ENCODE measurements around the gene ROS1.

ROS1 gene

GRCh38 chr6:117309069-117309468 lies 116.7 kb downstream of the ROS1 start:
- no peak for DNase-seq (ENCODE audit: low read depth)

DNA sequence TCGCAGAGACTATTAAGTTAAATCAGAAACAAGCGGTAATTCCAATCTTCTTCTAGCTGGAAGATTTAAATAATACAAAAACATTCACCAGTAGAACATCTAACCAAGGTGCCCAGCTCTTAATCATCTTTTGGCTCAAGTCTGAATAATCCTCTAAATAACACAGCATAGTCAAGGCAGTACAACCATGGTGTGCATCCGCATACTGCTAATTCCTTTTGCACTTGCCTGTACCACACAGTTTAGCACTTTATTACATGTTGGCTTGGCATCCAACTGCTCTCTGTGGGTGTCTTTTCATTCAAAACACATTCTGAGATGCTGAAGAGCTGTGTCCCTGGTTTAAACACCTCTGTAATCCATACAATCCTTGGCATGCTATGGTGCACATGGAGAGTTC lies 118.1 kb downstream of the ROS1 start:
- DNase-seq (ENCODE audit: low read depth) = no peak

DNA sequence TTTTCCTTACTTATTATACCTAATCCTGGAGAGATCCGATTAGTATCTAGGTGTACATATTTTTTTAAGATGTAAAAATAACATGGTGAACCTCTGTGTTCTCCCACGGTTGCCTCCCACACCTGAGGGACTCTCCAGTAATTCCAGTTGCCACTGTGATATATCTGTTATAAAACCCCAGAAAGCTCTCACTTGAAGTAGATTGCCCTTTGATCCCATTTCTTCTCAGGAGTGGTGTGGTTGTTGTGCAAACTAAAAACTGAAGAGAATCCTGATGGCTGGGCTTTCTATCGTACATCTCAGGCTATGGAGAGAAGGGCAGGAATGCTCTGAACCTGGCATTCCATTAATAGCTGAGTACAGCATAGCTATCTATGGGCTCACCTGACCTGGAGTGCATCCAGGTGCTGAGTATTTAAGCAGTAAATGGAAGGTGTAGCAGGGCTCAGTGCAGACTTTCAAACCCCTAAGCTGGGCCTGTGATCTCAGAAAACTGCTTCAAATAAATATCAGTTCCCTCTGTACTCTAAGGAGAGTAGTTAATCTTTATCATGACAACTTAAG lies 119.4 kb downstream of the ROS1 start:
- DNase-seq (ENCODE audit: low read depth) = no peak

- no peak for DNase-seq (ENCODE audit: low read depth)
Measured at GRCh38 chr6:117304446-117304845, 121.3 kb downstream of the ROS1 start.

DNA sequence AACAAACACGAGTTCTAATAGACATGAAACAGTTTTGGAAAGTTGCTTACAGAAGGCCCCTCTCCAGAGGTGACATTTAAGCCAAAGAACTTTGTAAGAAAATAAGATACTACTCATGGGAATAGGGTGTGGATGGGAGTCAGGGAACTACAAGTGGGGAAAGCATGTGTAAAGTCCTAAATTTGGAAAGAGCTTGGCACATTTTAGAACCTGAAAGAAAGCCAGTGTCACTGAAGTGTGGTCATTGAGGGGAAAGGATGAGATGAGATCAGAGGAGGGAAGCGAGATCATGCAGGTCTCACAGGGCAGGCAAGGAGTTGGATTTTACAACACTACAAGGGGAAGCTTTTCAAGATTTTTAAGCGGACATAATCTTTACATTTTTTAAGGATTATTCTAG lies 122.4 kb downstream of the ROS1 start:
- DNase-seq (ENCODE audit: low read depth) = no peak

GRCh38 chr6:117298941-117299340 lies 126.8 kb downstream of the ROS1 start:
- DNase-seq (ENCODE audit: low read depth) = no peak

- no peak for DNase-seq (ENCODE audit: low read depth)
Measured at GRCh38 chr6:117290173-117290846, 135.4 kb downstream of the ROS1 start.

DNA sequence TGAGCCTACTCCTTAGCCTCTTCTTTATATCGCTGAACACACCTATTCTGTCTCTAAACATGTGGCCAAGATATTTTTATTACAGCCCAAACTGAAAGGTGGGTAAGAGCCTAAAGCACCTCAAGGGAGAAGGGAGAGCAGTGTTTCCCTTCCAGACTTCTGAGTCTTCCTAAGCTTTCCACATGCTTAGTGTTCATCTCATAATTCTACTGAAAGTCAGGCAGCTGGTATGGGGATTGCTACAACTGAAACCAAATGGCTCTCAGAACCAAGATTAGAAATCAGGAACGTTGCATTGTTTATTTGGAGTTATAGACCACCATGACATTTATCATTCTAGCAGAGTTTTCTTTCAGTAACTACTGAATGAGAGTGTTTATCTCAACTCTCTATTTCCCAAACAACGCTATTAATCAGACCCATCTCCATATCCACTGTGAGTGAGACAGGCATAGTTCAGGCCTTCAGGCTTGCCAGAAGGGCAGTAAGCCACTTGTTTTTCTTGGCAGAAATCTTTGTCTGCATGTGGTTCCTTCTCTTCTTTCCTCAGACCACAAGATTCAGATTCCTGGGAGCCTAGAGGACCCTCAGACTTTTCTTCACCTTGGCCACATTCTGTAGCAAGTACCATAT lies 137.5 kb downstream of the ROS1 start:
- no peak for DNase-seq (ENCODE audit: low read depth)

GRCh38 chr6:117280922-117281321 lies 144.8 kb downstream of the ROS1 start:
- no peak for DNase-seq (ENCODE audit: low read depth)

- no peak for DNase-seq (ENCODE audit: low read depth)
Measured at GRCh38 chr6:117276778-117277316, 148.9 kb downstream of the ROS1 start.

- DNase-seq (ENCODE audit: low read depth) = no peak
Measured at GRCh38 chr6:117275711-117276110, 150.0 kb downstream of the ROS1 start.

DNA sequence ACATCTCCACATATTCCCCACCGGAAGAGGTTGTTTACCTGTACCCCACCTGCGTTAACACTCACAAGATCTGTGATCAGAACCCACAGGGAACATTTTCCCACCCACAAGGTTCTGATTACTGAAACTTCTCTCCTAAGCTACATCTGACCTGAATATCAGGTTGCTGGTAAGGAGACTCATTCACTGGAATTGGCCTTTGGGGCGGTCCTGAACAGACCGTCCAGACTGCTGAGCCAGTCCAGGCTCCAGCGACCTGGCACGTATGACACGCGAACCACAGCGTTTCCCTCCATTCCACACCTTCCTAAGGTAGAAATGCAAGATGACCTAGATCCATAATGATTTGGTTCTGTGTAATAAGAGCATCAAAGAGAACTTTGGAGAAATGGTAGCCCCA lies 150.5 kb downstream of the ROS1 start:
- DNase-seq (ENCODE audit: low read depth) = no peak

DNA sequence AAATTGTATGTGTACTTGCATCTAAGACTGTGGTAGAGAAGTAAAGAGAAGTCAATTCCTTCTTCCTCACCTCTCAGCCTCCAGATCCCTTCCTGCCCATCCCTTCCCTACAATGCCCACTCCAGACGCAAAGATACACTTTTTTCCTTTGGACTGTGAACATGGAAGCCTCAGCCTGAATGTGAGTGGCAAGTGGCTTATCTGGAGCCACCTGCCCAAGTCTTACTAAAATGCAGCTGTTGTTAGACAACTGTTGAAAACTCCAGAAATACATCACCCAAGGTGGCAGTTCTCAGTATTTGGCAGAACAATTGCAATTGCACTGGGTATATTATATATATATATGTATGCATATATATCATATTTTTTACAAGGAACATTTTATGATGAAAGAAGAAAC lies 152.9 kb downstream of the ROS1 start:
- no peak for DNase-seq (ENCODE audit: low read depth)

DNA sequence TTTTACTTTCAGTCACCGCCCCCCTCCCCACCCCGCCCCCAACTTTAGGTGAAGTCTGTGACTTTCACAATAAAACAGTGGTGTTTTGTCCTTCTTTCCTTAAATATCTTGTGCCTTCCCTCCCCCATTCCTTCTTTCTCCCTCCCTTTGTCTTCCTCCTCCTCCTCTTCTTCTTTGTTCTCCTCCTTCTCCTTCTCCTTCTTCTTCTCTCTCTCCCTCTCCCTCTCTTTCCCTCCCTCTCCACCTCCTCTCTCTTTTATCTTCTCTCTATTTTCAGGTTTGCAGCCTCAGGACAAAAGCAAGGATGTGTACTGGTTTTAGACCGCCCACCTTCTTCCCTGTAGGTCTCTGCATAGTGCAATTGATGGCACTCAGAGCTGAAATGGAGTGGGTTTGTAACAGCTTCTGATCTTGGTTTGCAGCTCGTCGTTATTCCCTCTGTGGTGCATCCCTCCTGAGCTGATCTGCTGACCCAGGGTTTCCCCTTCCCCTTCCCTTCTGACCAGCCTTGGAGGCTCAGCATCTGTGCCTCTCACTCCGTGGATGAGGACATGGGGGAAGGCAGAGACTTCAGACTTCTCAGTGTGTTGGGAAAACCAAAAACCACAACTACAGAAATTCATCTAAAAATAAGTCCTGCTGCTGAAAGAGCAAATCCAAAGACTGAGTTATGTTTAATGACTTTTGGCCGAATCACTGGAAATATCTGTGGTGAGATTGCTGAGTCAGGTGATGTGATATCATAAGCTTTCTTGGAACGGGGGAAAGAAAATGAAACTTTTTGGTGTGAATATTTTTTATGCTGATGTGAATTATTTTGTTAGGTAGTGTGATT lies 153.5 kb downstream of the ROS1 start:
- DNase-seq (ENCODE audit: low read depth) = no peak

DNA sequence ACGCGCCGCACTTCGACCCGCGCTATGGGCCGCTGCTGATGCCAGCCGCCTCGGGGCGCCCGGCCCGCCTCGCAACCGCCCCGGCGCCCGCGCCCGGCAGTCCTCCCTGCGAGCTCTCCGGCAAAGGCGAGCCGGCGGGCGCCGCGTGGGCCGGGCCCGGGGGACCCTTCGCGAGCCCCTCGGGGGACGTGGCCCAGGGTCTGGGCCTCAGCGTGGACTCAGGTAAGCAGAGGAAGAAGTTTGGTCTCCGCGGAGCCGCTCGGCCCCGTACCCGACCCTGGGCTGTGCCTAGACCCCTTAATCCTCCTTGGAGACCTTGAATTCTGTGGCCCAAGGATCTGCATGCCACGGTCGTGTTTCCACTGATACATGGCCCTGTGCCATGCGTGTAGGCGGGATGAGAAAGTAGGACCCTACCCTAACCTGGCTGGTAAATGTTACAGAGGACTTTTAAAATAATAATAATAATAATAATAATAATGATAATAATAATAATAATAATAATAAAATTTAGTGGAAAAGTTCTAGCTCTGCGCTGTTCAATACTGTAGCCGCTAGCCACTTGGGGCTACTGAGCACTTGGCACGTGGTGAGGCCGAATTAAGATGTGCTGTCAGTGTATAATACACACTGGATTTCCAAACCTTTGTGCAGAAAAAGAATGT lies 154.8 kb downstream of the ROS1 start:
- DNase-seq (ENCODE audit: low read depth) = no peak

- no peak for DNase-seq (ENCODE audit: low read depth)
Measured at GRCh38 chr6:117270055-117270842, 155.5 kb downstream of the ROS1 start.

DNA sequence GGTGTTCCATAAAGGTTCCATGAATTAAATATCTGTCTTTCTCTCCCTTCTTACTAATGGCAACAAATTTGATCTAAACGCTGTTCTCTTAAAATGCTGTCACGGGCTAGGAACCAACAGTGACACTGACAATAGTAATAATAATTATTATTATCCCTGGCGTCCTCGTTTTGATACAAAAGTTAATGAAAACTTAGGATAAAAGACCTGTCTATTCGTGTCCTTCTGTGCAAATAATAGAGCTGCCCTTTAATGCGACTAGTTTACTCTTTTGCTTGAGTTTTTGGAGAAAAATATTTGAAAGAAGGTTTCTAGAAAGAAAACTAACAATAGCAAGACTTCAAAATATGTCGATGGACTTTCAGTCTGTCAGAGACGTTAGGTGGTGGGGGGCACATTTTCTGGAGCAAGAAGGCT lies 156.1 kb downstream of the ROS1 start:
- no peak for DNase-seq (ENCODE audit: low read depth)

- no peak for DNase-seq (ENCODE audit: low read depth)
Measured at GRCh38 chr6:117268924-117269323, 156.8 kb downstream of the ROS1 start.

DNA sequence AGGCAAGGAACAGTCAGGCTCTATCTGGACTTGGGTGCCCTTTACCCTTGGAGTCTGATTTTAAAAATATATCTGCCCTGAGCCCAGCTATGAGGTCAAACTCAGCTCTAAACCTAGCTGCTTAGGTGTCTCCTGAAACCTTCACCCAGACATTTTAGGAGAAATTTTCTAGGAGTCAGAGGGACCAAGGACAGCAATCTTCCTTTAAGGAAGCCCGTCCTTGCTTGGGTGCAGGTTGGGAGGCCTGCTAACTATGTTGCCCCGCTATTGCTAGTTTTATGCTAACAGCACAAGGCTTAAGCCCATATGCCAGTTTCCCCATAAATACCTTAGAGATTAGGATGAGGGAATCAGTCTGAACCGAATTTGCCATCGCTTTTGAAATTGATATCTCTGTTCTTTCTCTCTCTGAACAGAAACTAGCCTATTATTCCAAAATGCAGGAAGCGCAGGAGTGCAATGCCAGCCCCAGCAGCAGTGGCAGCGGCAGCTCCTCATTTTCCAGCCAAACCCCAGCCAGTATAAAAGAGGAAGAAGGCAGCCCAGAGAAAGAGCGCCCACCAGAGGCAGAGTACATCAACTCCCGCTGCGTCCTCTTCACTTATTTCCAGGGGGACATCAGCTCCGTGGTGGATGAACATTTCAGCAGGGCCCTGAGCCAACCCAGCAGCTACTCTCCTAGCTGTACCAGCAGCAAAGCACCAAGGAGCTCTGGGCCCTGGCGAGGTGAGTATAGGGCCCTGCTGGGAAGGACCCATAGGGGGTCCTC lies 157.8 kb downstream of the ROS1 start:
- DNase-seq (ENCODE audit: low read depth) = no peak

DNA sequence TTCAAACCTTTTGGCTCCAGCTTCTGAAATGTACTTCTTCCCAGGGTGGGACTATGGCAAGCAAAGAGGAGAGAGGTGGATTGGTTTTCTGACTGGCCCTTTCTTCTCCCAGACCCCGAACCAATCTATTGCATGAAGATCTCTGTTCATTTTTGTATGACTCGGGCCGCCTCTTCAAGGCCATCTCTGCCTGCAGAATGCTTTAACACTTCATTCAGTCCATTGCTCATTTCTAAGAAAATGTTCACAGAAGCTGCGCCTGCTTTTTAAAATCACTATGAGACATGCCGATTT lies 158.7 kb downstream of the ROS1 start:
- no peak for DNase-seq (ENCODE audit: low read depth)

All from activated T-cell treated with anti-CD3 and anti-CD28 coated beads for 24 hours (primary cell).